Esophagus squamous epithelium (tissue), 4 donors: ENCODE measurements around the gene FAM53B.

ENCODE experiments used
- POLR2A ChIP-seq, 4 donors: fragments of 450-650 bp; IDR thresholded peaks; one replicate each; pipeline ENCODE4 v1.6.1; 2017; ENCODE audit warnings: antibody characterized with exemption in 4 of 4, mild to moderate bottlenecking in 4 of 4, moderate library complexity in 3 of 4
- TF ChIP-seq, protein P1 (sequence below), 6 experiments: fragments of 450-650 bp in 4 of 6; fragments of 200-600 bp in 2 of 6; sonication (generic) in 2 of 6; IDR thresholded peaks; one replicate each; pipeline ENCODE4 v1.5.1; 2016 to 2019; ENCODE audit warnings: antibody characterized with exemption in 6 of 6, mild to moderate bottlenecking in 4 of 6, moderate library complexity in 4 of 6

DNA sequence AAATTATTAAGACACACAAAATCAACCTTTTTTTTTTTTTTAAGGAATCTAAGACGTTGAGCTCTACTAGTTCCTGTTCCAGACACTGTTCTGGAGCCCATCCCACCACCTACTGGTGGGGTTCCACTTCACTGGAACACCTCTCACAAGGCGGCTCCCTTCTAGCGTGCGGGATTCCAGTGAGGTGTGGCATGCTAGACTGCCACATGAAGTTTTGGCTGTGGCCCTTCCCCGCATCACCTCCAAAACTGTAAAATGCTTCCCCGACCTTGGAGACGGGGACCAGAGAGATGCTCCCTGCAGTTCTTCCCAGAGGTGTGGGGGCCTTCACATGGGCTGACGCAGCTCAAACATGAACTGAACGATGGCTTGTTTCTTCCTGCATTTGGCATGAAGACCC is 12.6 kb downstream of the FAM53B start:
- TF ChIP-seq, protein P1, sequence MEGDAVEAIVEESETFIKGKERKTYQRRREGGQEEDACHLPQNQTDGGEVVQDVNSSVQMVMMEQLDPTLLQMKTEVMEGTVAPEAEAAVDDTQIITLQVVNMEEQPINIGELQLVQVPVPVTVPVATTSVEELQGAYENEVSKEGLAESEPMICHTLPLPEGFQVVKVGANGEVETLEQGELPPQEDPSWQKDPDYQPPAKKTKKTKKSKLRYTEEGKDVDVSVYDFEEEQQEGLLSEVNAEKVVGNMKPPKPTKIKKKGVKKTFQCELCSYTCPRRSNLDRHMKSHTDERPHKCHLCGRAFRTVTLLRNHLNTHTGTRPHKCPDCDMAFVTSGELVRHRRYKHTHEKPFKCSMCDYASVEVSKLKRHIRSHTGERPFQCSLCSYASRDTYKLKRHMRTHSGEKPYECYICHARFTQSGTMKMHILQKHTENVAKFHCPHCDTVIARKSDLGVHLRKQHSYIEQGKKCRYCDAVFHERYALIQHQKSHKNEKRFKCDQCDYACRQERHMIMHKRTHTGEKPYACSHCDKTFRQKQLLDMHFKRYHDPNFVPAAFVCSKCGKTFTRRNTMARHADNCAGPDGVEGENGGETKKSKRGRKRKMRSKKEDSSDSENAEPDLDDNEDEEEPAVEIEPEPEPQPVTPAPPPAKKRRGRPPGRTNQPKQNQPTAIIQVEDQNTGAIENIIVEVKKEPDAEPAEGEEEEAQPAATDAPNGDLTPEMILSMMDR (IDR thresholded peaks at IDR 0.05) = no peak
- TF ChIP-seq POLR2A (IDR thresholded peaks at IDR 0.05) = no peak
